ENCODE measurements around the gene PHLDA3.

DNA sequence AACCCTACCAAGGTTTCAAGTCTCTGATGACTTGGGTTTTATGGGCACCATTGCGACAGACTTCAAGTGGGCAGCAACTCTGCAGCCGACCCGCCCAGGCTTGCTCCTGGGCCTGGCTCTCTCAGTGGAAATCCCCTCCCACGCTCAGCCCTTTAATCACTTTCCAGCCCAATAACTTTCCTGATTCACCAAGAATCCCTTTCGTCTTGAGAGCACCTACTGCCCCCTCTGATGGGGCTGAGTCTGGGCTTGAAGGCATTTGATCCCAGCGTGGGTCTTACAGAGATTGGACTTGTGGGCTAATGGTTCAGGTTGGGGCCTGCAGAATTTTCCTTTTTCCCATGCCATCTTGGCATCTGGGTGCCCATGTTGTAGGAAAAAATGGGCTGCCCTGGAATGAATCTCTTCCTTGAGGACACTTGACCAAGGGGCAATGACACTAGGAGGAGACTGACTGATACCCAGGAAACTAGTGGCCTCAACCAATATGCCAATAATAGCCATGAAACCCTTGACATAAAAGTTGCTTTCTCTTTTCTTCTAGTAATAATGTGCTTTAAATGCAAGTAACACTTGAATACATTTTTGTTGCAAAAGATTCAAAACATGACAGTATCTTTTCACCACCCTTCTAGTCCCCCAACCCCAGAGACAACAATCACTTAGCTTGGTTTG is 7.8 kb upstream of the PHLDA3 start:
- TF ChIP-seq, protein P1, sequence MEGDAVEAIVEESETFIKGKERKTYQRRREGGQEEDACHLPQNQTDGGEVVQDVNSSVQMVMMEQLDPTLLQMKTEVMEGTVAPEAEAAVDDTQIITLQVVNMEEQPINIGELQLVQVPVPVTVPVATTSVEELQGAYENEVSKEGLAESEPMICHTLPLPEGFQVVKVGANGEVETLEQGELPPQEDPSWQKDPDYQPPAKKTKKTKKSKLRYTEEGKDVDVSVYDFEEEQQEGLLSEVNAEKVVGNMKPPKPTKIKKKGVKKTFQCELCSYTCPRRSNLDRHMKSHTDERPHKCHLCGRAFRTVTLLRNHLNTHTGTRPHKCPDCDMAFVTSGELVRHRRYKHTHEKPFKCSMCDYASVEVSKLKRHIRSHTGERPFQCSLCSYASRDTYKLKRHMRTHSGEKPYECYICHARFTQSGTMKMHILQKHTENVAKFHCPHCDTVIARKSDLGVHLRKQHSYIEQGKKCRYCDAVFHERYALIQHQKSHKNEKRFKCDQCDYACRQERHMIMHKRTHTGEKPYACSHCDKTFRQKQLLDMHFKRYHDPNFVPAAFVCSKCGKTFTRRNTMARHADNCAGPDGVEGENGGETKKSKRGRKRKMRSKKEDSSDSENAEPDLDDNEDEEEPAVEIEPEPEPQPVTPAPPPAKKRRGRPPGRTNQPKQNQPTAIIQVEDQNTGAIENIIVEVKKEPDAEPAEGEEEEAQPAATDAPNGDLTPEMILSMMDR (CRISPR knock-in tag; IDR thresholded peaks at IDR 0.05) = no peak
- TF ChIP-seq TEAD3 (CRISPR knock-in tag; optimal IDR thresholded peaks at IDR 0.05; ENCODE audit: borderline replicate concordance) (no peak), POLR2A (IDR thresholded peaks at IDR 0.05; ENCODE audit: insufficient read depth in 1 of 2, low read depth in 2 of 2, low read length in 2 of 2) (no peak)
- TF ChIP-seq, protein P2, sequence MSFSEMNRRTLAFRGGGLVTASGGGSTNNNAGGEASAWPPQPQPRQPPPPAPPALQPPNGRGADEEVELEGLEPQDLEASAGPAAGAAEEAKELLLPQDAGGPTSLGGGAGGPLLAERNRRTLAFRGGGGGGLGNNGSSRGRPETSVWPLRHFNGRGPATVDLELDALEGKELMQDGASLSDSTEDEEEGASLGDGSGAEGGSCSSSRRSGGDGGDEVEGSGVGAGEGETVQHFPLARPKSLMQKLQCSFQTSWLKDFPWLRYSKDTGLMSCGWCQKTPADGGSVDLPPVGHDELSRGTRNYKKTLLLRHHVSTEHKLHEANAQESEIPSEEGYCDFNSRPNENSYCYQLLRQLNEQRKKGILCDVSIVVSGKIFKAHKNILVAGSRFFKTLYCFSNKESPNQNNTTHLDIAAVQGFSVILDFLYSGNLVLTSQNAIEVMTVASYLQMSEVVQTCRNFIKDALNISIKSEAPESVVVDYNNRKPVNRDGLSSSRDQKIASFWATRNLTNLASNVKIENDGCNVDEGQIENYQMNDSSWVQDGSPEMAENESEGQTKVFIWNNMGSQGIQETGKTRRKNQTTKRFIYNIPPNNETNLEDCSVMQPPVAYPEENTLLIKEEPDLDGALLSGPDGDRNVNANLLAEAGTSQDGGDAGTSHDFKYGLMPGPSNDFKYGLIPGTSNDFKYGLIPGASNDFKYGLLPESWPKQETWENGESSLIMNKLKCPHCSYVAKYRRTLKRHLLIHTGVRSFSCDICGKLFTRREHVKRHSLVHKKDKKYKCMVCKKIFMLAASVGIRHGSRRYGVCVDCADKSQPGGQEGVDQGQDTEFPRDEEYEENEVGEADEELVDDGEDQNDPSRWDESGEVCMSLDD (CRISPR knock-in tag; IDR thresholded peaks at IDR 0.05; ENCODE audit: borderline replicate concordance) = no peak
